B cell (primary cell): ENCODE data around the gene MARCHF3.

Experiments used
- EZH2 ChIP-seq: IDR thresholded peaks from 2 replicates; pipeline ENCODE4 v1.6.1; 2012; ENCODE audit warnings: borderline replicate concordance, low read depth, mild to moderate bottlenecking, moderate library complexity, low read length; ENCODE audit not compliant: insufficient read depth, poor library complexity, severe bottlenecking
- TF ChIP-seq, protein P1 (sequence below): fragments of 200-600 bp; IDR thresholded peaks from one replicate; pipeline ENCODE4 v1.8.0; 2022; ENCODE audit warnings: antibody characterized with exemption, mild to moderate bottlenecking

GRCh38 chr5:127014573-127014972, 15.8 kb downstream of the MARCHF3 start:
- TF ChIP-seq, protein P1, sequence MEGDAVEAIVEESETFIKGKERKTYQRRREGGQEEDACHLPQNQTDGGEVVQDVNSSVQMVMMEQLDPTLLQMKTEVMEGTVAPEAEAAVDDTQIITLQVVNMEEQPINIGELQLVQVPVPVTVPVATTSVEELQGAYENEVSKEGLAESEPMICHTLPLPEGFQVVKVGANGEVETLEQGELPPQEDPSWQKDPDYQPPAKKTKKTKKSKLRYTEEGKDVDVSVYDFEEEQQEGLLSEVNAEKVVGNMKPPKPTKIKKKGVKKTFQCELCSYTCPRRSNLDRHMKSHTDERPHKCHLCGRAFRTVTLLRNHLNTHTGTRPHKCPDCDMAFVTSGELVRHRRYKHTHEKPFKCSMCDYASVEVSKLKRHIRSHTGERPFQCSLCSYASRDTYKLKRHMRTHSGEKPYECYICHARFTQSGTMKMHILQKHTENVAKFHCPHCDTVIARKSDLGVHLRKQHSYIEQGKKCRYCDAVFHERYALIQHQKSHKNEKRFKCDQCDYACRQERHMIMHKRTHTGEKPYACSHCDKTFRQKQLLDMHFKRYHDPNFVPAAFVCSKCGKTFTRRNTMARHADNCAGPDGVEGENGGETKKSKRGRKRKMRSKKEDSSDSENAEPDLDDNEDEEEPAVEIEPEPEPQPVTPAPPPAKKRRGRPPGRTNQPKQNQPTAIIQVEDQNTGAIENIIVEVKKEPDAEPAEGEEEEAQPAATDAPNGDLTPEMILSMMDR: no peak
- no peak for TF ChIP-seq EZH2
